GM19025 (cell line): ENCODE measurements around the gene ANKS4B.
"Not testable (repeated sequence)": the region's sequence is repeated elsewhere in the genome, so short reads cannot be mapped to it uniquely, and the experiment has no call there.

ENCODE experiments used
- ATAC-seq: cut with Tn5 transposase; IDR thresholded peaks from one replicate; pipeline ENCODE4 v1.9.1; 2021; ENCODE audit warnings: mild to moderate bottlenecking, low read depth, moderate library complexity; ENCODE audit not compliant: unreplicated experiment

The ANKS4B gene

GRCh38 chr16:21233521-21234150 is at the start of gene ANKS4B:
TSS of gene ANKS4B (plus strand) at chr16:21233699. CDS start at chr16:21233738, 39 bp downstream.
- no peak for ATAC-seq

- ATAC-seq, result no peak
These were observed 49.5 kb upstream of the ANKS4B start for GRCh38 chr16:21183995-21184394.

- ATAC-seq, result no peak
These were observed 48.7 kb upstream of the ANKS4B start for GRCh38 chr16:21184834-21185233.

GRCh38 chr16:21185659-21186325 is 47.7 kb upstream of the ANKS4B start:
- no peak for ATAC-seq

GRCh38 chr16:21186326-21186691 is 47.2 kb upstream of the ANKS4B start:
- ATAC-seq, result no peak

GRCh38 chr16:21189311-21189710 is 44.2 kb upstream of the ANKS4B start:
- no peak for ATAC-seq

- no peak for ATAC-seq
These were observed 43.5 kb upstream of the ANKS4B start for GRCh38 chr16:21190013-21190412.

- no peak for ATAC-seq
These were observed 42.9 kb upstream of the ANKS4B start for GRCh38 chr16:21190599-21190998.

GRCh38 chr16:21192991-21193390 is 40.5 kb upstream of the ANKS4B start:
- ATAC-seq, result no peak

- ATAC-seq, result no peak
These were observed 38.7 kb upstream of the ANKS4B start for GRCh38 chr16:21194771-21195301.

- ATAC-seq, result not testable (repeated sequence)
These were observed 38.2 kb upstream of the ANKS4B start for GRCh38 chr16:21195330-21195729.

- ATAC-seq, result no peak
These were observed 36.4 kb upstream of the ANKS4B start for GRCh38 chr16:21197112-21197511.

GRCh38 chr16:21197621-21198020 is 35.9 kb upstream of the ANKS4B start:
- no peak for ATAC-seq

GRCh38 chr16:21199607-21200218 is 33.8 kb upstream of the ANKS4B start:
- no peak for ATAC-seq

- no peak for ATAC-seq
These were observed 30.2 kb upstream of the ANKS4B start for GRCh38 chr16:21203155-21203797.

- no peak for ATAC-seq
These were observed 28.2 kb upstream of the ANKS4B start for GRCh38 chr16:21205303-21205702.

- no peak for ATAC-seq
These were observed 26.9 kb upstream of the ANKS4B start for GRCh38 chr16:21206550-21206949.

- no peak for ATAC-seq
These were observed 24.9 kb upstream of the ANKS4B start for GRCh38 chr16:21208446-21209230.

GRCh38 chr16:21211486-21211885 is 22.0 kb upstream of the ANKS4B start, which contains the start of gene ZP2:
TSS of gene ZP2 (minus strand) at chr16:21211574. CDS start at chr16:21211547, 27 bp downstream.
- ATAC-seq, result no peak

GRCh38 chr16:21214086-21214485 is 19.4 kb upstream of the ANKS4B start:
- no peak for ATAC-seq
